HepG2 (cell line): Measurements from ENCODE around the gene ACTR10. TPM values are rescaled to one million over a fixed set of nuclear protein-coding genes. Genes with fewer than 3 reads are reported as not detected.

Experiments used
- ARNT ChIP-seq: fragments of 450-650 bp; IDR thresholded peaks from 2 replicates; pipeline ENCODE4 v1.6.1; 2017
- CSRNP2 ChIP-seq: sonication (generic); formaldehyde crosslinking; conservative IDR thresholded peaks from 2 replicates; pipeline ENCODE4 v1.8.0; 2022; ENCODE audit warnings: low read depth, missing genetic modification reagents
- ERF ChIP-seq: IDR thresholded peaks from 2 replicates; pipeline ENCODE4 v1.6.1; 2018; ENCODE audit warnings: missing biosample characterization, missing genetic modification reagents
- FOSL2 ChIP-seq: sonication (generic); formaldehyde crosslinking; IDR thresholded peaks from 2 replicates; pipeline ENCODE4 v1.4.0; 2020; ENCODE audit warnings: missing genetic modification reagents
- GABPB1 ChIP-seq: IDR thresholded peaks from 2 replicates; pipeline ENCODE4 v1.6.1; 2016; ENCODE audit warnings: mild to moderate bottlenecking, missing genetic modification reagents, moderate library complexity, missing compliant biosample characterization
- GTF3A ChIP-seq: sonication (generic); formaldehyde crosslinking; conservative IDR thresholded peaks from 2 replicates; pipeline ENCODE4 v1.4.0; 2020; ENCODE audit warnings: mild to moderate bottlenecking, missing genetic modification reagents
- HOXA3 ChIP-seq: sonication (generic); formaldehyde crosslinking; IDR thresholded peaks from 2 replicates; pipeline ENCODE4 v1.5.0; 2020; ENCODE audit warnings: missing genetic modification reagents
- KAT8 ChIP-seq: IDR thresholded peaks from 2 replicates; pipeline ENCODE4 v1.6.1; 2016; ENCODE audit warnings: missing genetic modification reagents, missing compliant biosample characterization
- MEIS1 ChIP-seq: sonication (generic); formaldehyde crosslinking; IDR thresholded peaks from 2 replicates; pipeline ENCODE4 v1.9.0; 2021; ENCODE audit warnings: mild to moderate bottlenecking, missing genetic modification reagents, moderate library complexity, borderline replicate concordance
- MLLT10 ChIP-seq: sonication (generic); formaldehyde crosslinking; IDR thresholded peaks from 2 replicates; pipeline ENCODE4 v1.4.0; 2020; ENCODE audit warnings: missing genetic modification reagents
- MXI1 ChIP-seq: IDR thresholded peaks from 3 replicates; pipeline ENCODE4 v1.6.1; 2012; ENCODE audit warnings: low read depth, low read length, inconsistent platforms, borderline replicate concordance
- NCOA1 ChIP-seq: sonication (generic); formaldehyde crosslinking; IDR thresholded peaks from 2 replicates; pipeline ENCODE4 v1.9.0; 2021; ENCODE audit warnings: missing genetic modification reagents
- NFE2 ChIP-seq: sonication (generic); formaldehyde crosslinking; IDR thresholded peaks from 2 replicates; pipeline ENCODE4 v1.4.0; 2020; ENCODE audit warnings: missing genetic modification reagents
- NFYB ChIP-seq: sonication (generic); formaldehyde crosslinking; IDR thresholded peaks from 2 replicates; pipeline ENCODE4 v1.4.0; 2020; ENCODE audit warnings: missing genetic modification reagents
- SALL1 ChIP-seq: sonication (generic); formaldehyde crosslinking; IDR thresholded peaks from 2 replicates; pipeline ENCODE4 v1.8.0; 2022; ENCODE audit warnings: mild to moderate bottlenecking, missing genetic modification reagents
- SIX4 ChIP-seq: sonication (generic); formaldehyde crosslinking; IDR thresholded peaks from 2 replicates; pipeline ENCODE4 v1.4.0; 2020; ENCODE audit warnings: missing genetic modification reagents
- TEAD3 ChIP-seq: optimal IDR thresholded peaks from 2 replicates; pipeline ENCODE3; 2016; ENCODE audit warnings: borderline replicate concordance
- THAP11 ChIP-seq: IDR thresholded peaks from 2 replicates; pipeline ENCODE4 v1.6.1; 2016; ENCODE audit warnings: missing biosample characterization, missing genetic modification reagents
- YEATS2 ChIP-seq: sonication (generic); formaldehyde crosslinking; IDR thresholded peaks from 2 replicates; pipeline ENCODE4 v1.4.0; 2020; ENCODE audit warnings: missing genetic modification reagents, borderline replicate concordance
- ZMYM4 ChIP-seq: sonication (generic); formaldehyde crosslinking; IDR thresholded peaks from 2 replicates; pipeline ENCODE4 v1.8.1; 2023; ENCODE audit warnings: mild to moderate bottlenecking, missing genetic modification reagents
- ZNF30 ChIP-seq: sonication (generic); formaldehyde crosslinking; IDR thresholded peaks from 2 replicates; pipeline ENCODE4 v1.5.0; 2020; ENCODE audit warnings: mild to moderate bottlenecking, missing genetic modification reagents
- ZNF563 ChIP-seq: sonication (generic); formaldehyde crosslinking; IDR thresholded peaks from 2 replicates; pipeline ENCODE4 v1.8.0; 2022; ENCODE audit warnings: mild to moderate bottlenecking, moderate library complexity, missing genetic modification reagents
- ZNF75D ChIP-seq: sonication (generic); formaldehyde crosslinking; IDR thresholded peaks from 2 replicates; pipeline ENCODE4 v1.8.1; 2023; ENCODE audit warnings: missing genetic modification reagents, mild to moderate bottlenecking, borderline replicate concordance
- ZSCAN22 ChIP-seq: sonication (generic); formaldehyde crosslinking; IDR thresholded peaks from 2 replicates; pipeline ENCODE4 v1.4.0; 2020; ENCODE audit warnings: mild to moderate bottlenecking, missing genetic modification reagents
- polyA plus RNA-seq, 8 experiments: library from polyadenylated mRNA; depleted of rRNA in 3 of 8; stranded (reverse) in 7 of 8; unstranded in 1 of 8; fragments of >200 nt; fragmentation: Illumina TruSeq in 4 of 8; extraction: Trizol in 4 of 8; gene quantifications; 2 replicates each; pipeline versions ENCODE4 v1.2.1 to v1.2.3, GENCODE V29; 2011 to 2016; ENCODE audit warnings: low read depth in 4 of 8, missing spikeins in 1 of 8, mixed read lengths in 1 of 8; ENCODE audit not compliant: insufficient read depth in 1 of 8
- total RNA-seq, 5 experiments: library from RNA; depleted of rRNA; stranded (reverse); fragments of >200 nt; fragmentation: Illumina TruSeq; extraction: Trizol; gene quantifications; 2 replicates each; pipeline ENCODE4 v1.2.3, GENCODE V29; 2016; ENCODE audit warnings: low read depth in 1 of 5
- TF ChIP-seq, protein P1 (sequence below): sonication (generic); formaldehyde crosslinking; IDR thresholded peaks from 2 replicates; pipeline ENCODE4 v1.5.0; 2020; ENCODE audit warnings: missing genetic modification reagents
- TF ChIP-seq, protein P2 (sequence below): sonication (generic); formaldehyde crosslinking; IDR thresholded peaks from 2 replicates; pipeline ENCODE4 v1.5.1; 2020; ENCODE audit warnings: mild to moderate bottlenecking, missing genetic modification reagents, borderline replicate concordance

Gene ACTR10
- total and polyA plus RNA-seq, 2 of the 13 experiments (the other 11 are each of a cell fraction or from before 2014, with no cell fraction given): 30.0 to 41.3 TPM

DNA sequence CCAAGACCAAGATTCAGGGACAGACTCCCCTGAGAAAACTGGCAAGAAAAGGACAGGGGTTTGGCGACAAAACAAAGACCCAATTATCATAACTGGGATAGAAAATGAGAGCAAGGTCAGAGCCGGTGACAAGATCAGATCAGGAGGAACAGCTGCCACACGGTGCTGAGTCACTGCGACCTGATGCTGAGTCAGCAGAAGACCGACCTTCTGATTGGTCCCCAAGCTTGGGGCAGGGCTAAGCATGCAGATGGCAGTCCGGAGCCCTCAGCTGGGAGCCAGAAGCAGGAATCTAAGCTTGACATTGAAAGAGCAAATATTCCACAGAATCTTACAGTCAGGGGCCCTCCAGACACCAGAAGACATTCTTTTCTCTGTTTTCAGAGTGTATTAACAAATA is 28.9 kb upstream of the ACTR10 start (continued):
- TF ChIP-seq ZMYM4 (CRISPR knock-in tag) (0 out of 2 replicates have a peak, but pooled peaks have one; percentile 47), MLLT10 (no peak), ZNF563 (CRISPR knock-in tag) (no peak), MEIS1 (CRISPR knock-in tag) (no peak), NFE2 (peak; percentile 86), THAP11 (CRISPR knock-in tag) (0 out of 2 replicates have a peak, but pooled peaks have one; percentile 21), TEAD3 (CRISPR knock-in tag) (peak; percentile 12), GABPB1 (peak; percentile 19; the same call in 1 of the 2 replicates), NCOA1 (CRISPR knock-in tag) (no peak), KAT8 (0 out of 2 replicates have a peak, but pooled peaks have one; percentile 19), SIX4 (CRISPR knock-in tag) (no peak), ARNT (no peak), CSRNP2 (CRISPR knock-in tag) (no peak), NFYB (CRISPR knock-in tag) (peak; percentile 73), YEATS2 (peak; percentile 35; the same call in 1 of the 2 replicates), MXI1 (peak; percentile 70; the same call in 1 of the 3 replicates), SALL1 (CRISPR knock-in tag) (peak; percentile 63; the same call in 1 of the 2 replicates), FOSL2 (peak; percentile 89), ZNF30 (CRISPR knock-in tag) (no peak), HOXA3 (CRISPR knock-in tag) (peak; percentile 31; the same call in 1 of the 2 replicates), ZSCAN22 (CRISPR knock-in tag) (no peak), ZNF75D (no peak), GTF3A (CRISPR knock-in tag) (no peak), ERF (CRISPR knock-in tag) (peak; percentile 32; the same call in 1 of the 2 replicates)
- TF ChIP-seq, protein P1, sequence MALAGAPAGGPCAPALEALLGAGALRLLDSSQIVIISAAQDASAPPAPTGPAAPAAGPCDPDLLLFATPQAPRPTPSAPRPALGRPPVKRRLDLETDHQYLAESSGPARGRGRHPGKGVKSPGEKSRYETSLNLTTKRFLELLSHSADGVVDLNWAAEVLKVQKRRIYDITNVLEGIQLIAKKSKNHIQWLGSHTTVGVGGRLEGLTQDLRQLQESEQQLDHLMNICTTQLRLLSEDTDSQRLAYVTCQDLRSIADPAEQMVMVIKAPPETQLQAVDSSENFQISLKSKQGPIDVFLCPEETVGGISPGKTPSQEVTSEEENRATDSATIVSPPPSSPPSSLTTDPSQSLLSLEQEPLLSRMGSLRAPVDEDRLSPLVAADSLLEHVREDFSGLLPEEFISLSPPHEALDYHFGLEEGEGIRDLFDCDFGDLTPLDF (CRISPR knock-in tag): no peak
- TF ChIP-seq, protein P2, sequence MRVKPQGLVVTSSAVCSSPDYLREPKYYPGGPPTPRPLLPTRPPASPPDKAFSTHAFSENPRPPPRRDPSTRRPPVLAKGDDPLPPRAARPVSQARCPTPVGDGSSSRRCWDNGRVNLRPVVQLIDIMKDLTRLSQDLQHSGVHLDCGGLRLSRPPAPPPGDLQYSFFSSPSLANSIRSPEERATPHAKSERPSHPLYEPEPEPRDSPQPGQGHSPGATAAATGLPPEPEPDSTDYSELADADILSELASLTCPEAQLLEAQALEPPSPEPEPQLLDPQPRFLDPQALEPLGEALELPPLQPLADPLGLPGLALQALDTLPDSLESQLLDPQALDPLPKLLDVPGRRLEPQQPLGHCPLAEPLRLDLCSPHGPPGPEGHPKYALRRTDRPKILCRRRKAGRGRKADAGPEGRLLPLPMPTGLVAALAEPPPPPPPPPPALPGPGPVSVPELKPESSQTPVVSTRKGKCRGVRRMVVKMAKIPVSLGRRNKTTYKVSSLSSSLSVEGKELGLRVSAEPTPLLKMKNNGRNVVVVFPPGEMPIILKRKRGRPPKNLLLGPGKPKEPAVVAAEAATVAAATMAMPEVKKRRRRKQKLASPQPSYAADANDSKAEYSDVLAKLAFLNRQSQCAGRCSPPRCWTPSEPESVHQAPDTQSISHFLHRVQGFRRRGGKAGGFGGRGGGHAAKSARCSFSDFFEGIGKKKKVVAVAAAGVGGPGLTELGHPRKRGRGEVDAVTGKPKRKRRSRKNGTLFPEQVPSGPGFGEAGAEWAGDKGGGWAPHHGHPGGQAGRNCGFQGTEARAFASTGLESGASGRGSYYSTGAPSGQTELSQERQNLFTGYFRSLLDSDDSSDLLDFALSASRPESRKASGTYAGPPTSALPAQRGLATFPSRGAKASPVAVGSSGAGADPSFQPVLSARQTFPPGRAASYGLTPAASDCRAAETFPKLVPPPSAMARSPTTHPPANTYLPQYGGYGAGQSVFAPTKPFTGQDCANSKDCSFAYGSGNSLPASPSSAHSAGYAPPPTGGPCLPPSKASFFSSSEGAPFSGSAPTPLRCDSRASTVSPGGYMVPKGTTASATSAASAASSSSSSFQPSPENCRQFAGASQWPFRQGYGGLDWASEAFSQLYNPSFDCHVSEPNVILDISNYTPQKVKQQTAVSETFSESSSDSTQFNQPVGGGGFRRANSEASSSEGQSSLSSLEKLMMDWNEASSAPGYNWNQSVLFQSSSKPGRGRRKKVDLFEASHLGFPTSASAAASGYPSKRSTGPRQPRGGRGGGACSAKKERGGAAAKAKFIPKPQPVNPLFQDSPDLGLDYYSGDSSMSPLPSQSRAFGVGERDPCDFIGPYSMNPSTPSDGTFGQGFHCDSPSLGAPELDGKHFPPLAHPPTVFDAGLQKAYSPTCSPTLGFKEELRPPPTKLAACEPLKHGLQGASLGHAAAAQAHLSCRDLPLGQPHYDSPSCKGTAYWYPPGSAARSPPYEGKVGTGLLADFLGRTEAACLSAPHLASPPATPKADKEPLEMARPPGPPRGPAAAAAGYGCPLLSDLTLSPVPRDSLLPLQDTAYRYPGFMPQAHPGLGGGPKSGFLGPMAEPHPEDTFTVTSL (CRISPR knock-in tag): no peak
